K562 (cell line): Measurements from ENCODE around the gene KCNJ2. TPM values are rescaled to one million over a fixed set of nuclear protein-coding genes. Genes with fewer than 3 reads are reported as not detected.

Source experiments
- ATAC-seq: fragments of 200-7000 bp; cut with Tn5 transposase; 3 replicates; pipeline ENCODE4 v1.9.1; 2020; ENCODE audit warnings: moderate library complexity
- BruUV-seq: library from RNA; stranded (reverse); fragments of 400-500 nt; replicated peaks from 2 replicates; lab custom pipeline; 2021; lab: Mats Ljungman, UMichigan
- CTCF ChIA-PET: fragments of 300-600 bp; formaldehyde crosslinking; extraction: SDS; loops from one replicate; lab custom pipeline; 2021; ENCODE audit warnings: low intra/inter-chr PET ratio; lab: Yijun Ruan, JAX
- POLR2A ChIA-PET: fragments of 300-600, 350-650 bp; sonication (Branson Sonifier 250); formaldehyde crosslinking; extraction: SDS; loops from one replicate; lab custom pipeline; 2021; ENCODE audit warnings: antibody characterized with exemption, inconsistent platforms; lab: Yijun Ruan, JAX
- DNase-seq, 4 experiments: peaks; one replicate each; pipeline versions ENCODE4 v3.0.0 to v3.0.0-alpha.2; 2011 to 2018; ENCODE audit warnings: low spot score in 3 of 4, mixed read lengths in 3 of 4; ENCODE audit errors: extremely low read depth in 1 of 4
- FAIRE-seq: peaks from 2 replicates; lab custom pipeline; 2011; peaks lifted over from hg19 to GRCh38; lab: Jason Lieb, UNC
- H2AFZ ChIP-seq: 2 replicates; pipeline ENCODE4 v1.6.0; 2011; ENCODE audit warnings: low read depth, low read length, control low read depth, inconsistent platforms
- H3K27ac ChIP-seq: fragments of 200-600 bp; 3 replicates; pipeline ENCODE4 v1.8.0; 2011; ENCODE audit warnings: low read depth, mild to moderate bottlenecking, control low read depth, inconsistent platforms, low read length, moderate library complexity, mixed read lengths; ENCODE audit errors: extremely low read depth
- H3K27me3 ChIP-seq, 2 experiments: fragments of 300-600 bp in 1 of 2; 2 replicates in 1 of 2; 3 replicates in 1 of 2; pipeline versions ENCODE4 v1.6.0 to v1.8.0; 2011; ENCODE audit warnings: inconsistent platforms in 2 of 2, low read length in 2 of 2, mild to moderate bottlenecking in 1 of 2, mixed read lengths in 1 of 2, moderate library complexity in 1 of 2; ENCODE audit not compliant: control insufficient read depth in 2 of 2, insufficient read depth in 2 of 2
- H3K36me3 ChIP-seq: fragments of 300-600 bp; 3 replicates; pipeline ENCODE4 v1.8.0; 2011; ENCODE audit warnings: mild to moderate bottlenecking, low read length, inconsistent platforms; ENCODE audit not compliant: control insufficient read depth, insufficient read depth
- H3K4me1 ChIP-seq, 2 experiments: fragments of 200-600 bp in 1 of 2; replicated peaks in 1 of 2; 2 replicates in 1 of 2; 3 replicates in 1 of 2; pipeline versions ENCODE4 v1.5.1 to v1.8.0; 2011; ENCODE audit warnings: inconsistent platforms in 2 of 2, low read length in 2 of 2, mild to moderate bottlenecking in 1 of 2, mixed read lengths in 1 of 2, moderate library complexity in 1 of 2; ENCODE audit not compliant: control insufficient read depth in 2 of 2, insufficient read depth in 2 of 2
- H3K4me2 ChIP-seq: 2 replicates; pipeline ENCODE4 v1.6.1; 2011; ENCODE audit warnings: low read length, control low read depth, inconsistent platforms, mixed read lengths; ENCODE audit not compliant: insufficient read depth
- H3K4me3 ChIP-seq: fragments of 200-600 bp; sonication (generic), shearing (Covaris generic); 2 replicates; pipeline ENCODE4 v1.5.1; 2016; ENCODE audit warnings: control low read depth, inconsistent platforms
- H3K79me2 ChIP-seq: fragments of 200-600 bp; 3 replicates; pipeline ENCODE4 v1.8.0; 2011; ENCODE audit warnings: low read length, inconsistent platforms; ENCODE audit not compliant: control insufficient read depth, insufficient read depth
- H3K9ac ChIP-seq, 2 experiments: 2 replicates each; pipeline versions ENCODE4 v1.6.0 to v1.6.1; 2011; ENCODE audit warnings: low read depth in 2 of 2, low read length in 2 of 2, control low read depth in 1 of 2, inconsistent platforms in 1 of 2, mild to moderate bottlenecking in 1 of 2, mixed read lengths in 1 of 2; ENCODE audit not compliant: insufficient read depth in 1 of 2
- H3K9me1 ChIP-seq: one replicate; pipeline ENCODE4 v1.6.0; 2011; ENCODE audit warnings: inconsistent platforms, mild to moderate bottlenecking, low read length, moderate library complexity; ENCODE audit not compliant: control insufficient read depth, insufficient read depth
- H3K9me3 ChIP-seq: replicated peaks from 2 replicates; pipeline ENCODE4 v1.5.1; 2011; ENCODE audit warnings: low read depth, low read length, inconsistent platforms; ENCODE audit not compliant: control insufficient read depth, insufficient read depth
- H4K20me1 ChIP-seq: replicated peaks from 2 replicates; pipeline ENCODE4 v1.6.1; 2011; ENCODE audit warnings: low read length, inconsistent platforms, mixed read lengths; ENCODE audit not compliant: control insufficient read depth, insufficient read depth
- E2F6 ChIP-seq, 2 experiments: IDR thresholded peaks; 2 replicates each; pipeline ENCODE4 v1.6.1; 2011; ENCODE audit warnings: borderline replicate concordance in 1 of 2, control low read depth in 1 of 2, low read depth in 1 of 2, low read length in 1 of 2, mild to moderate bottlenecking in 1 of 2, mixed read lengths in 1 of 2, moderate library complexity in 1 of 2; ENCODE audit not compliant: insufficient read depth in 1 of 2, insufficient read length in 1 of 2, poor library complexity in 1 of 2, severe bottlenecking in 1 of 2; ENCODE audit errors: extremely low read depth in 1 of 2
- ELF1 ChIP-seq: fragments of 200-800 bp; sonication (Bioruptor generic); IDR thresholded peaks from 2 replicates; pipeline ENCODE4 v1.6.1; 2016; ENCODE audit warnings: missing genetic modification characterization, missing compliant biosample characterization
- HBP1 ChIP-seq: fragments of 450-650 bp; formaldehyde crosslinking; IDR thresholded peaks from 2 replicates; pipeline ENCODE4 v1.4.0; 2022; ENCODE audit warnings: missing genetic modification characterization
- PHTF2 ChIP-seq: fragments of 250-450 bp; sonication (Bioruptor Pico); IDR thresholded peaks from 2 replicates; pipeline ENCODE4 v1.5.0; 2021; ENCODE audit warnings: mild to moderate bottlenecking
- POLR2AphosphoS5 ChIP-seq: IDR thresholded peaks from 2 replicates; pipeline ENCODE4 v1.6.1; 2011; ENCODE audit warnings: mild to moderate bottlenecking, low read depth, low read length, moderate library complexity; ENCODE audit not compliant: control insufficient read depth, insufficient read depth
- PTBP1 ChIP-seq: fragments of 200-400 bp; formaldehyde crosslinking; IDR thresholded peaks from 2 replicates; pipeline ENCODE4 v1.6.1; 2017; ENCODE audit warnings: low read depth, low read length
- RBM39 ChIP-seq: fragments of 200-400 bp; formaldehyde crosslinking; optimal IDR thresholded peaks from 2 replicates; pipeline ENCODE3; 2018; ENCODE audit warnings: low read depth, low read length
- SUPT5H ChIP-seq: fragments of 450-650 bp; IDR thresholded peaks from 2 replicates; pipeline ENCODE4 v1.6.1; 2016
- XRCC4 ChIP-seq: IDR thresholded peaks from one replicate; pipeline ENCODE4 v1.6.1; 2011; ENCODE audit not compliant: insufficient read depth, insufficient read length; ENCODE audit errors: extremely low read depth
- WGBS: fragments of 100-300 bp; shearing (Covaris generic); methylation state at CpG from one replicate; pipeline ENCODE4 v1.1.6; 2016; ENCODE audit warnings: low coverage, mixed read lengths; ENCODE audit not compliant: insufficient coverage; ENCODE audit errors: missing lambda C conversion rate; 5-methylcytosine and 5-hydroxymethylcytosine counted together
- in situ Hi-C: fragments of 300-500 bp; cut with MboI; formaldehyde crosslinking; loops from 4 replicates; pipeline ENCODE4 v1.15.0; 2018; ENCODE audit warnings: inconsistent platforms, mixed read lengths
- intact Hi-C: fragments of 100-400 bp; cut with micrococcal nuclease; formaldehyde crosslinking; loops from 2 replicates; pipeline ENCODE4 v1.14.2; 2022
- polyA plus RNA-seq, 8 experiments: library from polyadenylated mRNA; depleted of rRNA in 4 of 8; stranded (reverse) in 5 of 8; unstranded in 3 of 8; fragments of >200 nt; fragmentation: Nextera tagmentation in 2 of 8; fragmentation: Illumina TruSeq in 1 of 8; extraction: Ambion mirVana in 2 of 8; extraction: Trizol in 1 of 8; gene quantifications; 2 replicates each; pipeline versions ENCODE4 v1.2.1 to v1.2.3, GENCODE V29; 2011 to 2014; ENCODE audit warnings: inconsistent platforms in 1 of 8, missing spikeins in 1 of 8
- total RNA-seq, 7 experiments: library from RNA; depleted of rRNA in 6 of 7; stranded (reverse); fragments of >200 nt in 6 of 7; fragmentation: Illumina TruSeq in 2 of 7; extraction: Trizol in 2 of 7; gene quantifications; 2 replicates each; pipeline versions ENCODE4 v1.2.1 to v1.2.3, GENCODE V29; 2011 to 2021; ENCODE audit warnings: low replicate concordance in 1 of 7
- TF ChIP-seq, protein P1 (sequence below): fragments of 450-650 bp; IDR thresholded peaks from 2 replicates; pipeline ENCODE4 v1.6.1; 2018; ENCODE audit warnings: mild to moderate bottlenecking, low read depth; ENCODE audit not compliant: partially characterized antibody
- TF ChIP-seq, protein P2 (sequence below): fragments of 250-450 bp; sonication (Bioruptor Pico); IDR thresholded peaks from 2 replicates; pipeline ENCODE4 v1.5.0; 2022; ENCODE audit warnings: mild to moderate bottlenecking

KCNJ2 gene
- total and polyA plus RNA-seq, 9 of the 15 experiments (the other 6 are each of a cell fraction or from before 2014, with no cell fraction given) = not detected

GRCh38 chr17:70124723-70125122 is 44.6 kb upstream of the KCNJ2 start (continued):
- TF ChIP-seq E2F6 (IDR thresholded peaks at IDR 0.05; ENCODE audit: borderline replicate concordance in 1 of 2, extremely low read depth in 1 of 2, insufficient read depth in 1 of 2, insufficient read length in 1 of 2, low read depth in 1 of 2, low read length in 1 of 2, poor library complexity in 1 of 2, severe bottlenecking in 1 of 2) = no peak
- TF ChIP-seq, protein P1, sequence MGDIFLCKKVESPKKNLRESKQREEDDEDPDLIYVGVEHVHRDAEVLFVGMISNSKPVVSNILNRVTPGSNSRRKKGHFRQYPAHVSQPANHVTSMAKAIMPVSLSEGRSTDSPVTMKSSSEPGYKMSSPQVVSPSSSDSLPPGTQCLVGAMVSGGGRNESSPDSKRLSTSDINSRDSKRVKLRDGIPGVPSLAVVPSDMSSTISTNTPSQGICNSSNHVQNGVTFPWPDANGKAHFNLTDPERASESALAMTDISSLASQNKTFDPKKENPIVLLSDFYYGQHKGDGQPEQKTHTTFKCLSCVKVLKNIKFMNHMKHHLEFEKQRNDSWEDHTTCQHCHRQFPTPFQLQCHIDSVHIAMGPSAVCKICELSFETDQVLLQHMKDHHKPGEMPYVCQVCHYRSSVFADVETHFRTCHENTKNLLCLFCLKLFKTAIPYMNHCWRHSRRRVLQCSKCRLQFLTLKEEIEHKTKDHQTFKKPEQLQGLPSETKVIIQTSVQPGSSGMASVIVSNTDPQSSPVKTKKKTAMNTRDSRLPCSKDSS = no peak

GRCh38 chr17:70127221-70127873 is 42.0 kb upstream of the KCNJ2 start:
- FAIRE-seq (no peak), DNase-seq (no peak), ATAC-seq (peak; percentile 29)
- Histone ChIP-seq H3K27ac (peak overlapping the region; percentile 93), H3K79me2 (peaks cover 60% of the 10 kb centered on the region), H3K9me1 (no peaks in the 10 kb centered on the region), H3K9ac (peak overlapping the region; percentile 74 to 90; a peak in 3 of 4 replicates), H3K4me2 (peak overlapping the region; percentile 81), H4K20me1 (0 out of 2 replicates have a peak, but pooled peaks cover 4% of the 10 kb centered on the region), H3K36me3 (peaks cover 39% of the 10 kb centered on the region; the same call in 2 of the 3 replicates), H3K9me3 (no peaks in the 10 kb centered on the region), H2AFZ (no peak overlapping the region), H3K4me1 (peaks cover 0 to 9% of the 10 kb centered on the region in 2 experiments; a peak in 2 of 5 replicates), H3K27me3 (no peaks in the 10 kb centered on the region), H3K4me3 (peak overlapping the region; percentile 55)
- POLR2A ChIA-PET = interaction anchor here (0.8 to 2.9 kb wide), 11 partner anchors 8 to 342 kb away, joined by 3 to 11 read pairs (median 5); no protein-coding TSS in a partner anchor
- intact Hi-C loops = no loop called here
- CTCF ChIA-PET = no interaction called here
- BruUV-seq = no TSS peak
- WGBS = 2% methylated on average over 6 of the region's 6 CpGs
- in situ Hi-C loops = no loop called here
- TF ChIP-seq HBP1 (CRISPR knock-in tag) (peak; percentile 77; the same call in 1 of the 2 replicates), RBM39 (no peak), XRCC4 (no peak), PTBP1 (no peak), POLR2AphosphoS5 (0 out of 2 replicates have a peak, but pooled peaks have one; percentile 23), ELF1 (tag) (0 out of 2 replicates have a peak, but pooled peaks have one; percentile 23), SUPT5H (0 out of 2 replicates have a peak, but pooled peaks have one; percentile 42), PHTF2 (no peak)
- TF ChIP-seq, protein P2, sequence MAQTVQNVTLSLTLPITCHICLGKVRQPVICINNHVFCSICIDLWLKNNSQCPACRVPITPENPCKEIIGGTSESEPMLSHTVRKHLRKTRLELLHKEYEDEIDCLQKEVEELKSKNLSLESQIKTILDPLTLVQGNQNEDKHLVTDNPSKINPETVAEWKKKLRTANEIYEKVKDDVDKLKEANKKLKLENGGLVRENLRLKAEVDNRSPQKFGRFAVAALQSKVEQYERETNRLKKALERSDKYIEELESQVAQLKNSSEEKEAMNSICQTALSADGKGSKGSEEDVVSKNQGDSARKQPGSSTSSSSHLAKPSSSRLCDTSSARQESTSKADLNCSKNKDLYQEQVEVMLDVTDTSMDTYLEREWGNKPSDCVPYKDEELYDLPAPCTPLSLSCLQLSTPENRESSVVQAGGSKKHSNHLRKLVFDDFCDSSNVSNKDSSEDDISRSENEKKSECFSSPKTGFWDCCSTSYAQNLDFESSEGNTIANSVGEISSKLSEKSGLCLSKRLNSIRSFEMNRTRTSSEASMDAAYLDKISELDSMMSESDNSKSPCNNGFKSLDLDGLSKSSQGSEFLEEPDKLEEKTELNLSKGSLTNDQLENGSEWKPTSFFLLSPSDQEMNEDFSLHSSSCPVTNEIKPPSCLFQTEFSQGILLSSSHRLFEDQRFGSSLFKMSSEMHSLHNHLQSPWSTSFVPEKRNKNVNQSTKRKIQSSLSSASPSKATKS (CRISPR knock-in tag) = no peak
